GM18511 (cell line): ENCODE results near the gene PSTPIP2.
"Not testable (repeated sequence)": the region's sequence is repeated elsewhere in the genome, so short reads cannot be mapped to it uniquely, and the experiment has no call there.

Source experiments
- ATAC-seq: cut with Tn5 transposase; IDR thresholded peaks from one replicate; pipeline ENCODE4 v1.9.1; 2021; ENCODE audit warnings: mild to moderate bottlenecking, moderate library complexity; ENCODE audit not compliant: unreplicated experiment

The PSTPIP2 gene

DNA sequence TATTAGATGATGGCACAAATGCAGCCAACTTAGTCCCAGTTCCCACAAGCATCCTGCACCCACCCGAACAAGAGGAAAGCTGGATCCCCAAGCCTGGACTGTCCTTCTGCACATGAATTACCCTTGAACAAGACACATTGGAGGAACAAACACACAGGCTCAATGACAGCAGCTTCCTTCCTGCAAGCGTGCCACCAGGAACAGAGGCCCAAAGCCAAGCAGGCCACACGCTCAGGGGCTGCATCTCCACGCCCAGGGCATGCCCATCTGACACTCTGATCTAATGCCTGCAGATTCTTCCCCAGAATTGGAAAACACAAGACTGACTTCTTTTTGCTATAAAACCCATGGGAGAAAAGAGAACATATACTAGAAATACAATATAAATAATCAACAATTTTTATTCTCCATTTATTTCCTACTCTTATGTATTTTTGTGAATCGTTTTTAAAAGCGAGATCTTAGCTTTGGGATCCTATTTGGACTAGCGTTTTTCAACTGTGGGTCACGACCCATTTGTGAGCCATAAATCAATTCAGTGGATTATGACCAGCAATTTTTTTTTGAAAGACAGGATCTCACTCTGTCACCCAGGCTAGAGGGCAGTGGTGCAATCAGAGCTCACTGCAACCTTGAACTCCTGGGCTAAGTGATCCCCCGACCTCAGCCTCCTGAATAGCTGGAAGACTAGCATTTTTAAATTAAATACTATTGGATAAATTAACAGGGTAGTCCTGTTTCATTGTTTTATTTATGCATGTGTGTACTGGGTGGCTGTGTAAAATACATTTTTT is 34.4 kb downstream of the PSTPIP2 start:
- ATAC-seq: no peak

GRCh38 chr18:46035696-46036680 is 36.1 kb downstream of the PSTPIP2 start:
- ATAC-seq: no peak

DNA sequence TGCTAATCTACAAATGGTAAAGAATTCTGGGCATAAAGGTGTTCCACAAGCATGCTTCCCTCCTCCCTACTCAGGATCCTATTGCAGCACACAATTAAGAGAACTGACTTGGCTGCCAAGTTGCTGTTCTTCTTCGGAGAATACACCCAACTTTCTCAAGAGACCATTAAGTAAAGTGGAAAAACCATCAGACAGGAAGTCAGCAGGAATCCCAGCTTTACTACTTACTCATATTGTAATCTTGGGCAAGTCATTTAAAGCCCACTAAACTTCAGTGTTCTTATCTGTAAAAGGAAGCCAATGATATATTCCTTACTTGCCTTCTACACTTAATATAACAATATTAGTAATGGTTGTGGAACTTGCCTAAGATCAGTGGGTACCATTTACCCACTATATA is 37.8 kb downstream of the PSTPIP2 start:
- ATAC-seq: no peak

- no peak for ATAC-seq
Observed at GRCh38 chr18:46031741-46032140, 40.3 kb downstream of the PSTPIP2 start.

DNA sequence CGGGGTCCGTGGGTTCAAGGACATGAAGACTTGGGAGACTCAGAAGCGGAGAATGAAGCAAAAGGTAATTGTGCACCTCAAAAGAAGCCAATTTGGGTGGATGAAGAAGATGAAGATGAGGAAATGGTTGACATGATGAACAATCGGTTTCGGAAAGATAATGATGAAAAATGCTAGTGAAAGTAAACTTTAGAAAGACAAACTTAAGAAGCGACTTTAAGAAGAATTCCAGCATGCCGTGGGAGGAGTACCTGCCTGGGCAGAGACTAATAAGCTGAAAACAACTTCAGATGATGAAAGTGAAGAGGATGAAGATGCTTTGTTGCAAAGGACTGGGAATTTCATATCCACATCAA is 43.5 kb downstream of the PSTPIP2 start:
- ATAC-seq: peak; percentile 4

GRCh38 chr18:46019936-46020335 is 52.1 kb downstream of the PSTPIP2 start:
- no peak for ATAC-seq

DNA sequence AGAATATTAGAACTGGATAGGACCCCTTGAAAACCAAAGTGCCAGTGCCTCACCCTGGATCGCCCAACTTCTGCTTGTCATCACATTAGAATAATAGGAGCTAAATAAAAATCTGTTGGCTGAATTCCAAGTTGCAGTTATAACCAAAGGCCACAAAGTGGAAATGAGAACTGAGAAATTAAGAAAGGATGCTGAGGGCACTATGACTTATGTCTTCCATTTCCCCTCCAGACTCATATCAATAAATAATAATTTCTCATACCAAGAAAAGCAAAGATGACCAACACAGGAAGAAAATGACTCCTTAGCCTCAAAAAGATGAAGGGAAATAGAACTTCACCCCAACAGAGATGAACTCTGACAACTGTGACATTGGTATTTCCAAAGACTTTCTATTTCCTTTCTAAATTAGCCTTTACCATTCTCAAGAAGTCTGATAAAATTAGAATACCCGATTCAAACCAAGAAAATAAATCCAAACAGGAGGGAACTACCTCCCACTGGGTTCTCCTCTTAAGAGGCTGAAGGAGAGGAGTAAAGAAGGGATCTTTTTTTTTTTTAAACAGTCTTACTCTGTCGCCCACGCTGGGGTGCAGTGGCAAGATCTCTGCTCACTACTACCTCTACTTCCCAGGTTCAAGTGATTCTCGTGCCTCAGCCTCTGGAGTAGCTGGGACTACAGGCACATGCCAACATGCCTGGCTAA is 58.4 kb downstream of the PSTPIP2 start:
- ATAC-seq: peak; percentile 87

DNA sequence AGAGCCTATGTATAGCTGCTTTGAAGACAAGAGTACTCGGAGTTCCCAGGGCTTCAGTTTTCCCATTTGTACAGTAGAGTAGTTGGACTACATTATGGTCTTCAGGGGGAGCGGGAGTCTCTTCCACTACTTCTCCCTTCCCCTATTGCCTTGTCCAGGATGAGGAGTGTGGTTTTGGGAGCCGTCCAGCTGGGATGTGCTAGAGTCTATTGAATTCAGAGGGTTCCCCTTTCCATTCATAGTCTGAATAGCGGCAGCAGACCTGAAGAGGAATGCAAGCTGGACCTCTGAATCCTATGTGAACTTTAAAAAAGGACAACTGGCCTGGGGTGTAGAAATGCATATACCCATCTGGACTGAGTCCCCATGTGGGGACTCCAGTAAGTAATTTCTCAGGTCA is 61.4 kb downstream of the PSTPIP2 start:
- ATAC-seq: no peak

DNA sequence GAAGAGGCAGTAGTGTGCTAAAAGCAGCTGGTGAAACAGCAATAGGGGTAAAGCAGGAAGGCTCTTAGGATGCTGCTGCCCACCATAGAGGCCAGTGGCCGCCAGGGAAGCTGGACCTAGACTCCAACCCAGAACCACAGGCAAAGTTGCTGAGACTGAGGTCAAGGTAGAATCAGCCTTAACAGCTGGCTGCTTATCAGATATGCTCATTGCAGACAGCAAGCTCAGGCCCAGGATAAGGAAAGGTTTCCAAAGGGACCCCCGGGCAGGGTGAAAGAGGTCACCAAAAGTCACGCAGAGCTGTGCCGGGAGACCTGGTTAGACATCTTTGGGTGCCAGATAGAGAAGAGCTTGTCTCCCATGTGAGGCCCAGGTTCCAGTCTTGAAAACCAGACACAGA is 62.0 kb downstream of the PSTPIP2 start:
- no peak for ATAC-seq

GRCh38 chr18:46009125-46009840 is 62.8 kb downstream of the PSTPIP2 start:
- no peak for ATAC-seq

DNA sequence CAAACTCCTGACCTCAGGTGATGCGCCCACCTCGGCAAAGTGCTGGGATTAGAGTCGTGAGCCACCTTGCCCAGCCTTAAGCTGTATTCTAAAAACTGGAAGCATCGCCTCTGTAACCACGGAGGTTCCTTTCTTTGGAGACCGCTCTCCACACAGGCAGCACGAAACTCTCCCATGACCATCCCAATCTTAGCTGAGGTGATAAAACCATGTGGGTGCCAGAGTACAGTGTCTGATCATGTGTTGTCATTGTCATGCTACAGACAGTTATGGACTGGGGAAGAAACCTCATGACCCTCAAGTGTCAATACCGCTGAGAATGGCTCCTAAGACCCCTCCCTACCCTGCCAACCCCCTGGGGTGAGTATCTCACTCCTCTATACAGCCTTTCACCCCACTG is 63.5 kb downstream of the PSTPIP2 start:
- no peak for ATAC-seq

- no peak for ATAC-seq
Observed at GRCh38 chr18:46007165-46007564, 64.9 kb downstream of the PSTPIP2 start.

- ATAC-seq: no peak
Observed at GRCh38 chr18:46002934-46003333, 69.1 kb downstream of the PSTPIP2 start.

DNA sequence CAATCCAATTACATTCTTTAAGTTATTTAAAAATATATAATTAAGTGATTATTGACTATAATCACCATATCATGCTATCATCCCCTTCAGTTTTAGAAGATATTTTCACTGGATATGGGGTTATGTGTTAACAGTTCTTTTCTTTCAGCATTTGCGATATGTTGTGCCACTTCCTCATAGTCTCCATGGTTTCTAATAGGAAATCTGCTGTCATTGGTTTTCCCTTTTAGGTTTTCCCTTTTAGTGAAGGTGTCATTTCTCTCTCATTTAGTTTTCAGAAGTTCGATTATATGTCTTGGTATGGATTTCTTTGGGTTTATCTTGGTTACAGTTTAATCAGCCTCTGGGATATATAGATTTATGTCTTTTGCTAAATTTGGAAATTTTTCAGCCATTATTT is 70.2 kb downstream of the PSTPIP2 start:
- ATAC-seq: no peak

GRCh38 chr18:46001074-46001473 is 71.0 kb downstream of the PSTPIP2 start:
- ATAC-seq: no peak

- ATAC-seq: no peak
Observed at GRCh38 chr18:45999536-45999935, 72.5 kb downstream of the PSTPIP2 start.

DNA sequence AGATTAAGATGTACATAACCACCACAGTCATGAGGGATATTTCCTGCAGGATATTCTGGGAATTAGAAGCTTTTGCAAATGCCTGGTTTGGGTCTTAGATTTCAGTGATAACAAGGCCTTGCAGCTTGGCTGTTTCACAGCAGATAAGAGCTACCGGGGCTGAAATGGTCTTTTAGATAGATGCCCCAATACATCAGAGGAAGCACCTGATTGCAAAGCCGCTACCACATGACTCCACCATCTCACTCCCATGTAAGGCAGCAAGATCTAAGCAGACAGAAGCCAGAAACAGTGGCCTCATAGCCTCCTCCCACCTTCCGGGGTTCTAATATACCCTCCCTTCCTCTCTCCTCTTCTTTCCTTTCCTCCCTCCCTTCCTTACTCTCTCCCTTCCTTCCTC is 73.8 kb downstream of the PSTPIP2 start:
- ATAC-seq: no peak

DNA sequence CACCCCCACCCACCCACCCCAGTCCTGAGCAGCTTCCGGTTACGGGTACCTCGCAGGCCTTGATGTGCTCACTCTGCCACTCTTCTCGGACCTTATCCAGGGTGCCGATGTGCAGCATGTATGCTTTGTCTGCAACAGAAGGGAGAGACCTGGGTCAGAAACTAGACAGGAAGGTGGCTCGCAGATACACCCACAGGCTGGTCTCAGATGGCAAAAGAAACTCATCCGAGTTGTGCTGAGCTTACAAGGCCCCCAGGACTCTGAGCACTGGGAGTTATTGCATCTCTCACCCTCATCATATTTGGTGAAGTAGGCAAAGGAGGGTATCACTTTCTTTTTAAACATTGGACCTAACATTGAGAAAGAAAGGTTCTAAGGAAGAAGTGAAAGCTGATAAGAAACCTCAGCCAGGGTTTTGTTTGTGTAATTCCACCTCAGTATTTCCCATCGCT is 74.3 kb downstream of the PSTPIP2 start:
- ATAC-seq: no peak

GRCh38 chr18:45995461-45995860 is 76.6 kb downstream of the PSTPIP2 start:
- ATAC-seq: no peak

DNA sequence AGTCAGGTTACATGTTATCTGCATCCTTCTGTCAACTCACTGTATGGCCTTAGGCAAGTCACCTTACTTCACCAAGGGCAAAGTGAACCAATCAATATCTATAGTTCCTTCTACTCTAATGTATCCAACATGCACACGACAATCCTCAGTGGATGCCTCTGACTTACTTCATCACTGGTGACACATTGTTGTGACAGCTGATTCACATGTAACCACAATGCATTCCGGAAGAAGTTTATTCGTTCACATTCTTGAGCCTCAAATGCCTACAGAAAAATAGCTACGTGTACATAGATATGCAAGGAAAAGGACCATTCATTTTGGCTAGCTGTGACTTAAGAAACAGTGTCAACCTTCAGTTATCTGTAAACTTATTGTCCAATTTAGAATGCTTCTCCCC is 78.6 kb downstream of the PSTPIP2 start:
- ATAC-seq: no peak

- not testable (repeated sequence) for ATAC-seq
Observed at GRCh38 chr18:45992527-45992926, 79.5 kb downstream of the PSTPIP2 start.
